SU-DHL-6 (cell line): ENCODE results near the gene C1orf116.

ENCODE experiments used
- H2AFZ ChIP-seq: fragments of 200-600 bp; sonication (generic); 2 replicates; pipeline ENCODE4 v1.6.1; 2014; ENCODE audit warnings: low read depth, mild to moderate bottlenecking, moderate library complexity, mixed read lengths, antibody characterized with exemption, low read length; ENCODE audit not compliant: severe bottlenecking
- H3F3A ChIP-seq: fragments of 200-600 bp; shearing (Covaris generic); 2 replicates; pipeline ENCODE4 v1.6.0; 2016; ENCODE audit warnings: antibody characterized with exemption, mild to moderate bottlenecking; ENCODE audit not compliant: insufficient read depth
- H3K27ac ChIP-seq: fragments of 200-600 bp; sonication (generic); 2 replicates; pipeline ENCODE4 v1.5.1; 2016; ENCODE audit warnings: low read depth, mild to moderate bottlenecking, low read length, moderate library complexity, mixed read lengths
- H3K27me3 ChIP-seq: fragments of 200-600 bp; sonication (generic), shearing (Covaris generic); 2 replicates; pipeline ENCODE4 v1.6.0; 2014; ENCODE audit warnings: mild to moderate bottlenecking, low read length
- H3K36me3 ChIP-seq: fragments of 200-600 bp; sonication (generic); 2 replicates; pipeline ENCODE4 v1.6.1; 2014; ENCODE audit warnings: mild to moderate bottlenecking, low read length, mixed read lengths
- H3K4me2 ChIP-seq: fragments of 300-600, 200-600 bp; shearing (Covaris generic), sonication (generic); 2 replicates; pipeline ENCODE4 v1.6.0; 2014; ENCODE audit warnings: low read length, low read depth, mild to moderate bottlenecking; ENCODE audit not compliant: poor library complexity, severe bottlenecking
- H3K4me3 ChIP-seq: fragments of 200-600 bp; sonication (generic); 2 replicates; pipeline ENCODE4 v1.5.1; 2014; ENCODE audit warnings: antibody characterized with exemption, low read length, mild to moderate bottlenecking, mixed read lengths; ENCODE audit not compliant: insufficient read depth, poor library complexity, severe bottlenecking
- H3K79me2 ChIP-seq: fragments of 200-600 bp; sonication (generic); 2 replicates; pipeline ENCODE4 v1.6.1; 2014; ENCODE audit warnings: mild to moderate bottlenecking, low read length, moderate library complexity; ENCODE audit not compliant: insufficient read depth
- H3K9ac ChIP-seq: fragments of 200-600 bp; sonication (generic); 2 replicates; pipeline ENCODE4 v1.7.0; 2014; ENCODE audit warnings: mild to moderate bottlenecking, low read length
- H3K9me2 ChIP-seq: fragments of 200-600 bp; sonication (generic); replicated peaks from 2 replicates; pipeline ENCODE4 v1.6.1; 2014; ENCODE audit warnings: low read length; ENCODE audit not compliant: insufficient read depth
- H3K9me3 ChIP-seq: fragments of 200-600 bp; sonication (generic); 2 replicates; pipeline ENCODE4 v1.6.1; 2014; ENCODE audit warnings: low read length, mixed read lengths; ENCODE audit not compliant: insufficient read depth
- H4K20me1 ChIP-seq: fragments of 200-600 bp; sonication (generic); 2 replicates; pipeline ENCODE4 v1.6.1; 2014; ENCODE audit warnings: low read depth, mild to moderate bottlenecking, antibody characterized with exemption, low read length, moderate library complexity, mixed read lengths
- CTCF ChIP-seq: fragments of 200-600 bp; sonication (generic); IDR thresholded peaks from one replicate; pipeline ENCODE4 v1.5.1; 2017; ENCODE audit warnings: antibody characterized with exemption, mild to moderate bottlenecking, low read length, moderate library complexity; ENCODE audit not compliant: insufficient read depth, poor library complexity, severe bottlenecking
- EZH2phosphoT487 ChIP-seq: fragments of 200-600 bp; sonication (generic), shearing (Covaris generic); conservative IDR thresholded peaks from 2 replicates; pipeline ENCODE4 v1.6.1; 2018; ENCODE audit warnings: mild to moderate bottlenecking, antibody characterized with exemption, low read length, moderate library complexity, mixed read lengths

The C1orf116 gene

GRCh38 chr1:207069858-207070506, 37.4 kb upstream of the C1orf116 start:
- Histone ChIP-seq H3K4me2 (no peak overlapping the region), H3K9ac (no peak overlapping the region), H4K20me1 (no peaks in the 10 kb centered on the region), H3K9me2 (no peaks in the 10 kb centered on the region), H3K79me2 (no peaks in the 10 kb centered on the region), H3F3A (no peaks in the 10 kb centered on the region), H3K36me3 (no peaks in the 10 kb centered on the region), H3K9me3 (no peaks in the 10 kb centered on the region), H3K4me3 (no peak overlapping the region), H3K27ac (no peak overlapping the region), H3K27me3 (no peaks in the 10 kb centered on the region), H2AFZ (no peak overlapping the region)
- TF ChIP-seq EZH2phosphoT487 (no peak), CTCF (no peak)

- Histone ChIP-seq H3F3A (no peaks in the 10 kb centered on the region), H3K27ac (no peak overlapping the region), H3K36me3 (no peaks in the 10 kb centered on the region), H4K20me1 (no peaks in the 10 kb centered on the region), H3K4me3 (no peak overlapping the region), H3K9ac (no peak overlapping the region), H3K27me3 (no peaks in the 10 kb centered on the region), H3K4me2 (no peak overlapping the region), H3K9me3 (no peaks in the 10 kb centered on the region), H2AFZ (no peak overlapping the region), H3K79me2 (no peaks in the 10 kb centered on the region), H3K9me2 (no peaks in the 10 kb centered on the region)
- TF ChIP-seq EZH2phosphoT487 (no peak), CTCF (no peak)
Observed at GRCh38 chr1:207069061-207069460, 36.5 kb upstream of the C1orf116 start.

GRCh38 chr1:207067665-207068064, 35.1 kb upstream of the C1orf116 start:
- H3K4me3 ChIP-seq = no peak overlapping the region
- H3K9me2 ChIP-seq = no peaks in the 10 kb centered on the region

More at GRCh38 chr1:207067665-207068064, 35.1 kb upstream of the C1orf116 start:
- Histone ChIP-seq H3K79me2 (no peaks in the 10 kb centered on the region), H3K9me3 (no peaks in the 10 kb centered on the region), H3K27ac (no peak overlapping the region), H3K27me3 (no peaks in the 10 kb centered on the region), H2AFZ (no peak overlapping the region), H3K36me3 (no peaks in the 10 kb centered on the region), H3K4me2 (no peak overlapping the region), H3F3A (no peaks in the 10 kb centered on the region), H4K20me1 (no peaks in the 10 kb centered on the region), H3K9ac (no peak overlapping the region)
- TF ChIP-seq CTCF (no peak), EZH2phosphoT487 (no peak)
